IMR-90 (cell line): Measurements from ENCODE around the gene PDCD10. TPM values are rescaled to one million over a fixed set of nuclear protein-coding genes. Genes with fewer than 3 reads are reported as not detected.

Experiments
- ATAC-seq: fragments of 200-7000 bp; cut with Tn5 transposase; 2 replicates; pipeline ENCODE4 v1.9.1; 2020; ENCODE audit warnings: low read depth, mild to moderate bottlenecking, moderate library complexity
- BruUV-seq: library from RNA; stranded (reverse); fragments of 400-500 nt; replicated peaks from 2 replicates; lab custom pipeline; 2021; lab: Mats Ljungman, UMichigan
- CTCF ChIA-PET: fragments of 300-600 bp; formaldehyde crosslinking; extraction: SDS; loops from one replicate; lab custom pipeline; 2021; ENCODE audit warnings: antibody characterized with exemption; lab: Yijun Ruan, JAX
- POLR2A ChIA-PET: fragments of 300-600 bp; sonication (Branson Sonifier 250); formaldehyde crosslinking; loops from one replicate; lab custom pipeline; 2022; ENCODE audit warnings: antibody characterized with exemption; ENCODE audit not compliant: unreplicated experiment; lab: Charles Lee
- DNase-seq: peaks from one replicate; pipeline ENCODE4 v3.0.0; 2013
- H2AFZ ChIP-seq: replicated peaks from 2 replicates; pipeline ENCODE3; 2013; ENCODE audit warnings: low read length, mild to moderate bottlenecking; ENCODE audit not compliant: poor library complexity
- H2AK5ac ChIP-seq: 2 replicates; pipeline ENCODE4 v1.6.1; 2013; ENCODE audit warnings: low read depth, low read length, inconsistent platforms
- H2AK9ac ChIP-seq: replicated peaks from 2 replicates; pipeline ENCODE3; 2013; ENCODE audit warnings: mild to moderate bottlenecking, low read depth, low read length, moderate library complexity; ENCODE audit not compliant: poor library complexity
- H2BK120ac ChIP-seq: 2 replicates; pipeline ENCODE4 v1.6.1; 2013; ENCODE audit warnings: low read depth, low read length, inconsistent platforms
- H2BK15ac ChIP-seq: 3 replicates; pipeline ENCODE4 v1.6.1; 2013; ENCODE audit warnings: low read depth, low read length, inconsistent platforms
- H2BK20ac ChIP-seq: 2 replicates; pipeline ENCODE4 v1.6.1; 2013; ENCODE audit warnings: low read depth, mild to moderate bottlenecking, inconsistent platforms, low read length, moderate library complexity
- H2BK5ac ChIP-seq: 2 replicates; pipeline ENCODE4 v1.6.1; 2013; ENCODE audit warnings: mild to moderate bottlenecking, low read depth, low read length, inconsistent platforms; ENCODE audit not compliant: poor library complexity, severe bottlenecking
- H3K14ac ChIP-seq: replicated peaks from 2 replicates; pipeline ENCODE4 v1.6.1; 2013; ENCODE audit warnings: low read depth, low read length, inconsistent platforms
- H3K18ac ChIP-seq: 2 replicates; pipeline ENCODE4 v1.6.1; 2013; ENCODE audit warnings: low read depth, low read length, control low read depth
- H3K23ac ChIP-seq: 2 replicates; pipeline ENCODE4 v1.6.1; 2013; ENCODE audit warnings: low read depth, low read length, inconsistent platforms
- H3K27ac ChIP-seq: 2 replicates; pipeline ENCODE4 v1.5.1; 2013; ENCODE audit warnings: mild to moderate bottlenecking, control low read depth, low read length; ENCODE audit not compliant: insufficient read depth
- H3K27me3 ChIP-seq: 2 replicates; pipeline ENCODE4 v1.6.1; 2013; ENCODE audit warnings: low read length; ENCODE audit not compliant: control insufficient read depth, insufficient read depth
- H3K36me3 ChIP-seq: 2 replicates; pipeline ENCODE4 v1.6.1; 2013; ENCODE audit warnings: low read length, mixed read lengths; ENCODE audit not compliant: control insufficient read depth, insufficient read depth
- H3K4ac ChIP-seq: 2 replicates; pipeline ENCODE4 v1.6.1; 2013; ENCODE audit warnings: low read depth, low read length, inconsistent platforms
- H3K4me1 ChIP-seq: 2 replicates; pipeline ENCODE4 v1.6.1; 2013; ENCODE audit warnings: low read length, mixed read lengths; ENCODE audit not compliant: control insufficient read depth, insufficient read depth
- H3K4me2 ChIP-seq: 2 replicates; pipeline ENCODE4 v1.6.1; 2013; ENCODE audit warnings: low read depth, mild to moderate bottlenecking, control low read depth, low read length, moderate library complexity
- H3K4me3 ChIP-seq: 2 replicates; pipeline ENCODE4 v1.5.1; 2013; ENCODE audit warnings: low read depth, mild to moderate bottlenecking, control low read depth, low read length, moderate library complexity; ENCODE audit not compliant: insufficient read depth
- H3K56ac ChIP-seq: 2 replicates; pipeline ENCODE4 v1.6.1; 2013; ENCODE audit warnings: low read length, inconsistent platforms; ENCODE audit not compliant: insufficient read depth; ENCODE audit errors: extremely low read depth
- H3K79me1 ChIP-seq, 2 experiments: 2 replicates each; pipeline ENCODE4 v1.6.1; 2013; ENCODE audit warnings: low read length in 2 of 2, inconsistent platforms in 1 of 2, low read depth in 1 of 2
- H3K9ac ChIP-seq: 2 replicates; pipeline ENCODE4 v1.6.1; 2013; ENCODE audit warnings: low read depth, low read length, control low read depth
- H3K9me1 ChIP-seq: 2 replicates; pipeline ENCODE4 v1.6.1; 2013; ENCODE audit warnings: low read length, inconsistent platforms; ENCODE audit not compliant: insufficient read depth
- H3K9me3 ChIP-seq: 2 replicates; pipeline ENCODE4 v1.6.1; 2013; ENCODE audit warnings: low read length; ENCODE audit not compliant: control insufficient read depth, insufficient read depth
- H4K20me1 ChIP-seq: 2 replicates; pipeline ENCODE4 v1.6.1; 2013; ENCODE audit warnings: low read length, inconsistent platforms; ENCODE audit not compliant: insufficient read depth
- H4K5ac ChIP-seq: 2 replicates; pipeline ENCODE4 v1.6.1; 2013; ENCODE audit warnings: mild to moderate bottlenecking, low read depth, low read length, control low read depth
- H4K8ac ChIP-seq, 2 experiments: 2 replicates each; pipeline ENCODE4 v1.6.1; 2013; ENCODE audit warnings: low read depth in 2 of 2, low read length in 2 of 2, control low read depth in 1 of 2, inconsistent platforms in 1 of 2
- H4K91ac ChIP-seq: 2 replicates; pipeline ENCODE4 v1.6.1; 2013; ENCODE audit warnings: low read depth, low read length, inconsistent platforms; ENCODE audit not compliant: insufficient read depth
- CEBPB ChIP-seq: IDR thresholded peaks from 2 replicates; pipeline ENCODE4 v1.6.1; 2012; ENCODE audit warnings: low read depth, low read length, improper control_type of control experiment
- NFE2L2 ChIP-seq: fragments of 150-350 bp; IDR thresholded peaks from 2 replicates; pipeline ENCODE4 v1.6.1; 2016; ENCODE audit warnings: low read depth, mild to moderate bottlenecking, low read length
- RAD21 ChIP-seq: IDR thresholded peaks from 2 replicates; pipeline ENCODE4 v1.6.1; 2012; ENCODE audit warnings: low read length, improper control_type of control experiment
- WGBS, 2 experiments: methylation state at CpG; one replicate each; pipeline versions ENCODE4 v1.1.5 to v1.1.7; 2013; ENCODE audit warnings: missing lambda C conversion rate in 2 of 2; ENCODE audit not compliant: insufficient read length in 1 of 2; ENCODE audit errors: extremely low coverage in 2 of 2; 5-methylcytosine and 5-hydroxymethylcytosine counted together
- dilution Hi-C: fragments of 300-500 bp; cut with HindIII; formaldehyde crosslinking; loops from one replicate; pipeline ENCODE4 v1.14.3; 2018; ENCODE audit warnings: low sequenced_read_pairs; ENCODE audit not compliant: unreplicated experiment
- in situ Hi-C: fragments of 300-500 bp; cut with MboI; formaldehyde crosslinking; loops from 3 replicates; pipeline ENCODE4 v1.14.3; 2019; ENCODE audit warnings: low sequenced_read_pairs, inconsistent platforms, mixed read lengths
- intact Hi-C: fragments of 100-400 bp; cut with micrococcal nuclease; formaldehyde crosslinking; loops from 2 replicates; pipeline ENCODE4 v1.10.0; 2022
- polyA plus RNA-seq, 3 experiments: library from polyadenylated mRNA; depleted of rRNA; stranded (reverse); fragments of >200 nt; gene quantifications; 2 replicates each; pipeline ENCODE4 v1.2.3, GENCODE V29; 2012; ENCODE audit warnings: low replicate concordance in 1 of 3
- total RNA-seq: library from RNA; depleted of rRNA; stranded (reverse); fragments of >200 nt; gene quantifications from 2 replicates; pipeline ENCODE4 v1.2.3, GENCODE V29; 2012
- TF ChIP-seq, protein P1 (sequence below): fragments of 150-350 bp; IDR thresholded peaks from 2 replicates; pipeline ENCODE4 v1.6.1; 2017; ENCODE audit warnings: mild to moderate bottlenecking, antibody characterized with exemption, low read length, low read depth

The PDCD10 gene
- total and polyA plus RNA-seq, 2 of the 4 experiments (the other 2 are of a cell fraction): 36.7 to 47.3 TPM

DNA sequence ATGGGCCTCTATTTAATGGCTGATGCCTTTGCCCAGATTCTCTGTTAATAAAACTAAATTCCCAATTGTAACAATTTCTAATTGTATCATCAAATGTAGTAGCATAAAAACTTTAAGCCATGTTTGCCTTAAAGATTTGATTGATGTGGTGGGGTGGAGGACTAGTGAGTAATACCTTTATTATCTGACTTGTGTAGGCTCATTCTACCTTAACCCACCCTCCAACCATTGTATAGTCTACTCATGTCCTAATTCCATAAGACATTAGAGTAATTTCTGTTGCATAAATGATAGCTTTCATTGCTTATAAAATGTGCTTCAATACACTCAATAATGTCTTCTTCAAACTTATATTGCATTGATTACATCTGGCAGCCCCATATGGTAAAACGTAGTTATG, 26.6 kb upstream of the PDCD10 start:
- CTCF ChIA-PET: no interaction called here
- no peak overlapping the region for H3K56ac ChIP-seq
- in situ Hi-C loops (no loop called here), intact Hi-C loops (no loop called here), dilution Hi-C loops (no loop called here)
- BruUV-seq: no TSS peak
- no peak overlapping the region for H2AFZ ChIP-seq
- no peak for DNase-seq
- no peak overlapping the region for H3K4ac ChIP-seq
- POLR2A ChIA-PET: no interaction called here
- no peaks in the 10 kb centered on the region for H3K27me3 ChIP-seq
- no peaks in the 10 kb centered on the region for H3K36me3 ChIP-seq
- H2BK5ac ChIP-seq: no peak overlapping the region
- H3K27ac ChIP-seq: no peak overlapping the region
- H4K91ac ChIP-seq: no peak overlapping the region
- H4K5ac ChIP-seq: no peak overlapping the region
- H2BK20ac ChIP-seq: no peak overlapping the region
- no peak overlapping the region for H2AK5ac ChIP-seq
- no peak overlapping the region for H4K8ac ChIP-seq
- TF ChIP-seq NFE2L2 (no peak), RAD21 (no peak), CEBPB (no peak)
- TF ChIP-seq, protein P1, sequence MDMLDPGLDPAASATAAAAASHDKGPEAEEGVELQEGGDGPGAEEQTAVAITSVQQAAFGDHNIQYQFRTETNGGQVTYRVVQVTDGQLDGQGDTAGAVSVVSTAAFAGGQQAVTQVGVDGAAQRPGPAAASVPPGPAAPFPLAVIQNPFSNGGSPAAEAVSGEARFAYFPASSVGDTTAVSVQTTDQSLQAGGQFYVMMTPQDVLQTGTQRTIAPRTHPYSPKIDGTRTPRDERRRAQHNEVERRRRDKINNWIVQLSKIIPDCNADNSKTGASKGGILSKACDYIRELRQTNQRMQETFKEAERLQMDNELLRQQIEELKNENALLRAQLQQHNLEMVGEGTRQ: no peak
- H3K4me2 ChIP-seq: no peak overlapping the region
- H3K23ac ChIP-seq: no peak overlapping the region
- H2BK15ac ChIP-seq: no peak overlapping the region
- no peak overlapping the region for H3K4me3 ChIP-seq
- no CpG with 5 or more reads among the region's 1 CpG for WGBS, 2 experiments
- no peak overlapping the region for H3K18ac ChIP-seq
- no peaks in the 10 kb centered on the region for H4K20me1 ChIP-seq
- H3K9me1 ChIP-seq: no peaks in the 10 kb centered on the region
- H3K9me3 ChIP-seq: no peaks in the 10 kb centered on the region
- H3K4me1 ChIP-seq: no peaks in the 10 kb centered on the region
- no peak for ATAC-seq
- H2AK9ac ChIP-seq: no peak overlapping the region
- no peak overlapping the region for H3K14ac ChIP-seq
- no peak overlapping the region for H2BK120ac ChIP-seq
- H3K79me1 ChIP-seq: no peaks in the 10 kb centered on the region
- H3K9ac ChIP-seq: no peak overlapping the region
